Chondrocyte (in vitro differentiated cells): ENCODE results near the gene PRTFDC1. TPM values are rescaled to one million over a fixed set of nuclear protein-coding genes. Genes with fewer than 3 reads are reported as not detected.

Experiments
- DNase-seq: peaks from one replicate; pipeline ENCODE4 v3.0.0; 2021; ENCODE audit warnings: mixed read lengths, low spot score
- H3K27ac Mint-ChIP-seq: one replicate; pipeline ENCODE4 v1.8.0; 2021; ENCODE audit warnings: mild to moderate bottlenecking, moderate library complexity, mixed read lengths; ENCODE audit not compliant: unreplicated experiment
- H3K27me3 Mint-ChIP-seq: 2 replicates; pipeline ENCODE4 v1.8.0; 2021; ENCODE audit warnings: low read depth, mixed read lengths
- H3K36me3 Mint-ChIP-seq: 2 replicates; pipeline ENCODE4 v1.8.0; 2021; ENCODE audit warnings: low read depth, mixed read lengths
- H3K4me1 Mint-ChIP-seq: 2 replicates; pipeline ENCODE4 v1.8.0; 2021; ENCODE audit warnings: low read depth, mild to moderate bottlenecking, mixed read lengths
- H3K4me3 Mint-ChIP-seq: one replicate; pipeline ENCODE4 v1.8.0; 2021; ENCODE audit warnings: mild to moderate bottlenecking, moderate library complexity, mixed read lengths; ENCODE audit not compliant: unreplicated experiment
- H3K9me3 Mint-ChIP-seq: 2 replicates; pipeline ENCODE4 v1.8.0; 2021; ENCODE audit warnings: low read depth, mixed read lengths
- CTCF ChIP-seq: fragments of 200-600 bp; sonication (generic); IDR thresholded peaks from 2 replicates; pipeline ENCODE4 v1.5.0; 2021; ENCODE audit warnings: antibody characterized with exemption, mild to moderate bottlenecking, moderate library complexity
- total RNA-seq: library from RNA; stranded (reverse); gene quantifications from 3 replicates; pipeline ENCODE4 v1.2.1, GENCODE V29; 2021

Gene PRTFDC1
- total RNA-seq, 1 donor from 2014 or later, result 13.1 TPM

- Mint-ChIP-seq H3K9me3 (no peaks in the 10 kb centered on the region), H3K4me3 (no peak overlapping the region), H3K27me3 (peaks cover 2% of the 10 kb centered on the region), H3K27ac (no peak overlapping the region), H3K4me1 (peaks cover 6% of the 10 kb centered on the region), H3K36me3 (no peaks in the 10 kb centered on the region)
- DNase-seq, result no peak
- TF ChIP-seq CTCF, result no peak
Observed at GRCh38 chr10:24965051-24965450, 12.6 kb upstream of the PRTFDC1 start.

- TF ChIP-seq CTCF, result no peak
- H3K36me3 Mint-ChIP-seq, result no peaks in the 10 kb centered on the region
- no peak for DNase-seq
- H3K27ac Mint-ChIP-seq, result no peak overlapping the region
- H3K27me3 Mint-ChIP-seq, result peaks cover 2% of the 10 kb centered on the region
- peaks cover 8% of the 10 kb centered on the region for H3K4me1 Mint-ChIP-seq
- no peaks in the 10 kb centered on the region for H3K9me3 Mint-ChIP-seq
- H3K4me3 Mint-ChIP-seq, result no peak overlapping the region
Observed at GRCh38 chr10:24963521-24964041, 11.2 kb upstream of the PRTFDC1 start.

GRCh38 chr10:24962995-24963394, 10.6 kb upstream of the PRTFDC1 start:
- DNase-seq, result no peak
- TF ChIP-seq CTCF, result no peak
- H3K4me3 Mint-ChIP-seq, result no peak overlapping the region
- H3K27ac Mint-ChIP-seq, result peak overlapping the region; percentile 5
- H3K9me3 Mint-ChIP-seq, result no peaks in the 10 kb centered on the region
- peaks cover 2% of the 10 kb centered on the region for H3K27me3 Mint-ChIP-seq
- peaks cover 14% of the 10 kb centered on the region for H3K4me1 Mint-ChIP-seq
- H3K36me3 Mint-ChIP-seq, result no peaks in the 10 kb centered on the region

DNA sequence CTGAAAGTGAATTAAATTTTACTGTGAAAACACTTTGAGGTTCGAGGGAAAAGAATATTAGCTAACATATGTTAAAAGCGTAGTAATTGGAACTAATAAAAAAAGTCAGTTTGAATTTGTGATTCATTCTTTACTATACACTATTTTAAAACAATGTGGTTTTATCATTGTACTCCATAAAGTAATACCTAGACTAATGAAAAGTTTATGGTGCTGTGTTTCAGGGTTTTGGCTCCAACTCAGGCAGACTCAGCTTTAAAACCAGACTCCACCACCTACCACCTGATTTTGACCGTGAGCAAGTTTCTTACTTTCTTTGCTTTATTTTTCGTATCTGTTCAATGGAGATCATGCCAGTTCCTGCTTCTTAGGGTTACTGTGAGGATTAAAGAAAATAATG, 9.2 kb upstream of the PRTFDC1 start:
- Mint-ChIP-seq H3K4me1 (peaks cover 26% of the 10 kb centered on the region), H3K27ac (no peak overlapping the region), H3K27me3 (peaks cover 2% of the 10 kb centered on the region), H3K9me3 (no peaks in the 10 kb centered on the region), H3K36me3 (no peaks in the 10 kb centered on the region), H3K4me3 (no peak overlapping the region)
- no peak for TF ChIP-seq CTCF
- no peak for DNase-seq

GRCh38 chr10:24959382-24959730, 7.0 kb upstream of the PRTFDC1 start:
- H3K9me3 Mint-ChIP-seq, result no peaks in the 10 kb centered on the region
- no peak overlapping the region for H3K4me3 Mint-ChIP-seq
- no peak for DNase-seq
- no peaks in the 10 kb centered on the region for H3K27me3 Mint-ChIP-seq
- H3K27ac Mint-ChIP-seq, result peak overlapping the region; percentile 95
- H3K4me1 Mint-ChIP-seq, result peaks cover 26% of the 10 kb centered on the region
- H3K36me3 Mint-ChIP-seq, result no peaks in the 10 kb centered on the region
- TF ChIP-seq CTCF, result no peak
